Measurements from ENCODE around the gene TRAPPC10. TPM values are rescaled to one million over a fixed set of nuclear protein-coding genes. Genes with fewer than 3 reads are reported as not detected.

Gene TRAPPC10
- total RNA-seq, 1 donor from 2014 or later: 95.3 TPM

- peak overlapping the region; percentile 91 for H3K4me3 Mint-ChIP-seq
- intact Hi-C loops (cut with micrococcal nuclease): loop anchor here (1.0 to 5.0 kb wide), 7 partner anchors 12 to 909 kb away; partner anchors contain the start of genes AGPAT3, ITGB2 and RRP1
- no peaks in the 10 kb centered on the region for H3K27me3 Mint-ChIP-seq (ENCODE audit: insufficient read depth)
- peaks cover 28% of the 10 kb centered on the region for H3K36me3 Mint-ChIP-seq (ENCODE audit: low read depth)
- peak overlapping the region; percentile 94 for H3K27ac Mint-ChIP-seq
- H3K9me3 Mint-ChIP-seq: no peaks in the 10 kb centered on the region
- peak; percentile 27 for DNase-seq (ENCODE audit: low spot score)
- H3K4me1 Mint-ChIP-seq (ENCODE audit: low read depth): peaks cover 59% of the 10 kb centered on the region
Observed at GRCh38 chr21:44013380-44014088, 1.4 kb downstream of the TRAPPC10 start.

DNA sequence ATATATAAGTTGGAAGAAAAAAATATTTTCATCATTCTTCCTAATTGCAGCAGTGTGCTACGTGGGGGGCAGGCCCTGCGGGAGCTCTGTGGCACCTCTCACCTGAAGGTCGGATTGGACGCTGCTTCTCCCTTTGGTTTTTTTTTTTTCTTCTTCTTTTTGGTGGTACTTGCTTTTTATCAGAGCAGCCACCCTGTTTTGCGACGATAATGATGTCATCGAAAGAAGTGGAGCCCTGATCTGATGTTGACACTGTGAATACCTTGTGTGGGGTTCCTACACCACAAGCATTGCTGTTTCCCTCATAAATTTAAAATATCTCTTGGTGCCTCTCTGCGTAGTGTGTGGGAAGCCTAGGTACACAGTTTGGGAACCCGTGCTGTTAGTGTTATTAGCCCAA lies 5.5 kb downstream of the TRAPPC10 start:
- peaks cover 21% of the 10 kb centered on the region for H3K36me3 Mint-ChIP-seq (ENCODE audit: low read depth)
- peaks cover 79% of the 10 kb centered on the region for H3K4me1 Mint-ChIP-seq (ENCODE audit: low read depth)
- peak overlapping the region; percentile 42 for H3K4me3 Mint-ChIP-seq
- no peaks in the 10 kb centered on the region for H3K27me3 Mint-ChIP-seq (ENCODE audit: insufficient read depth)
- DNase-seq (ENCODE audit: low spot score): no peak
- intact Hi-C loops (cut with micrococcal nuclease): no loop called here
- no peaks in the 10 kb centered on the region for H3K9me3 Mint-ChIP-seq
- peak overlapping the region; percentile 61 for H3K27ac Mint-ChIP-seq

DNA sequence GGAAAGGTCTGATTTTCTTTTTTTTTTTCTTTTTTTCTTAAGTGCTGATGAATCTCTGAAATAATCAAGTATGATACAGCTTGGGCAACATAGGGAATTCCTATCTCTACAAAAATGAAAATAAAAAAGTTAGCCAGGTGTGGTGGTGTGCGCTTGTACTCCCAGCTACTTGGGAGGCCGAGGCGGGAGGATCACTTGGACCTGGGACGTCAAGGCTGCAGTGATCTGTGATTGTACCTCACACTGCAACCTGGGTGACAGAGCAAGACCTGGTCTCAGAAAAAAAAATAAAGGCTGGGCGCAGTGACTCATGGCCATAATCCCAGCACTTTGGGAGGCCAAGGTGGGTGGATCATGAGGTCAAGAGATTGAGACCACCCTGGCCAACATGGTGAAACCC lies 6.0 kb downstream of the TRAPPC10 start:
- no peak overlapping the region for H3K27ac Mint-ChIP-seq
- peak overlapping the region; percentile 42 for H3K4me3 Mint-ChIP-seq
- H3K4me1 Mint-ChIP-seq (ENCODE audit: low read depth): peaks cover 82% of the 10 kb centered on the region

GRCh38 chr21:44018813-44019567 lies 6.9 kb downstream of the TRAPPC10 start:
- Mint-ChIP-seq H3K4me3 (peak overlapping the region; percentile 31), H3K27ac (peak overlapping the region; percentile 40), H3K9me3 (no peaks in the 10 kb centered on the region), H3K36me3 (ENCODE audit: low read depth) (peaks cover 14% of the 10 kb centered on the region), H3K4me1 (ENCODE audit: low read depth) (peaks cover 77% of the 10 kb centered on the region), H3K27me3 (ENCODE audit: insufficient read depth) (no peaks in the 10 kb centered on the region)
- intact Hi-C loops (cut with micrococcal nuclease): no loop called here
- no peak for DNase-seq (ENCODE audit: low spot score)

More for the DNA sequence above, 6.0 kb downstream of the TRAPPC10 start:
- DNase-seq (ENCODE audit: low spot score): no peak
- intact Hi-C loops (cut with micrococcal nuclease): no loop called here
- H3K27me3 Mint-ChIP-seq (ENCODE audit: insufficient read depth): no peaks in the 10 kb centered on the region
- peaks cover 21% of the 10 kb centered on the region for H3K36me3 Mint-ChIP-seq (ENCODE audit: low read depth)
- no peaks in the 10 kb centered on the region for H3K9me3 Mint-ChIP-seq

DNA sequence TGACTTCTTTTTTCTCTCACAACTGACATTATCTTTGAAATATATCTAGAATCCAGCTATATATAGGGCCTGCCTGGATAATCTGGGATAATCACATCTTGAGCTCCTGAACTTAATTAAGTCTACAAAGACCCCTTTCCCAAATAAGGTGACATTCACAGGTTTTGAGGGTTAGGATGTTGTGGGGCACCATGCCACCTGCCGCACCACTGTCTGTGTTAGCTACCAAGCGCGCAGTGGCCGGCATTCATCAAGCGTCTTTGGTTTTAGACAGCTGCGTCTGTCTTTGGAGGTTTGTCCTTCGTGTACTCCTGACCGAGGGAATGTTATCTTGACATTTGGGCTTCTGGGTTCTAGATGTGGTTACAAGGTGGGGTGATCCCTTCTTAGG lies 7.5 kb downstream of the TRAPPC10 start:
- H3K4me1 Mint-ChIP-seq (ENCODE audit: low read depth): peaks cover 77% of the 10 kb centered on the region
- intact Hi-C loops (cut with micrococcal nuclease): no loop called here
- no peak overlapping the region for H3K4me3 Mint-ChIP-seq
- no peaks in the 10 kb centered on the region for H3K27me3 Mint-ChIP-seq (ENCODE audit: insufficient read depth)
- DNase-seq (ENCODE audit: low spot score): no peak
- peaks cover 12% of the 10 kb centered on the region for H3K36me3 Mint-ChIP-seq (ENCODE audit: low read depth)
- H3K9me3 Mint-ChIP-seq: no peaks in the 10 kb centered on the region
- no peak overlapping the region for H3K27ac Mint-ChIP-seq

DNA sequence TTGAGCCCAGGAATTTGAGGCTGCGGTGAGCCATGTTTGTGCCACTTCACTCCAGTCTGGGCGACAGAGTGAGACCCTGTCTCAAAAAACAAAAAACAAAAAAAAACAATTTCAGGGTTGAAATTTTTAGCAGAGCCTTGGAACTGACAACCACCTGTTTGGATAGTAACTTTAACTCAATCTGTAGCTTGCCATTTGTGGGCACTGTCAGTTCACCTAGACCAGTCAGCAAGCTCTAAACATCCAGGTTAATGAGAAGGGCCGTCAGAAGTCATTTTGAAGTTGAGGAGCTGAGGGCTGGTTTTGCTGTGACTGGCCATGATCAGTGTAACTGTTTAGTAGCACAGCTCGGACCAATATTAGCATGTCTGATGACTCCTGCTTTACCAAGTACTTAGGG lies 8.4 kb downstream of the TRAPPC10 start:
- Mint-ChIP-seq H3K36me3 (ENCODE audit: low read depth) (peaks cover 14% of the 10 kb centered on the region), H3K4me3 (no peak overlapping the region), H3K27ac (no peak overlapping the region), H3K27me3 (ENCODE audit: insufficient read depth) (no peaks in the 10 kb centered on the region), H3K9me3 (no peaks in the 10 kb centered on the region), H3K4me1 (ENCODE audit: low read depth) (peaks cover 79% of the 10 kb centered on the region)
- intact Hi-C loops (cut with micrococcal nuclease): no loop called here
- no peak for DNase-seq (ENCODE audit: low spot score)

- DNase-seq (ENCODE audit: low spot score): no peak
- H3K9me3 Mint-ChIP-seq: no peaks in the 10 kb centered on the region
- H3K4me3 Mint-ChIP-seq: no peak overlapping the region
- H3K36me3 Mint-ChIP-seq (ENCODE audit: low read depth): peaks cover 15% of the 10 kb centered on the region
- H3K27me3 Mint-ChIP-seq (ENCODE audit: insufficient read depth): no peaks in the 10 kb centered on the region
- intact Hi-C loops (cut with micrococcal nuclease): no loop called here
- peaks cover 80% of the 10 kb centered on the region for H3K4me1 Mint-ChIP-seq (ENCODE audit: low read depth)
- H3K27ac Mint-ChIP-seq: peak overlapping the region; percentile 29
Observed at GRCh38 chr21:44021064-44021463, 9.0 kb downstream of the TRAPPC10 start.

DNA sequence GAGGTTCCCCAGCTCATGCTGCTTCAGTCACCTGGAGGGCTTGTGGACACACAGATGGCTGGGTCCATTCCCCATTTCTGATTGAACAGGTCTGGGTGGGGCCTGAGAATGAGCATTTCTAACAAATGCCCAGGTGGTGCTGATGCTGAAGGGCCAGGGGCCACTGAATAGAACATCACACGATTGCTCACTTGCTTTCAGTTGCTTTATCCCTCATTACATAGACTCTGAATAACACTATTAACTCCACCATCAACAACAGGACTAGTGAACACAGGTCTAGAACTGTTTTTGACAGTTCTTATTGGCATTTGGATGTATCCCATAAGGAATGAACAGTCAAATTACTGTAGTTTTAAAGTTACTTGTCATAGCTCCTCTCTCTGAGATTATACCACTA lies 12.1 kb downstream of the TRAPPC10 start:
- Mint-ChIP-seq H3K27ac (peak overlapping the region; percentile 34), H3K9me3 (no peaks in the 10 kb centered on the region), H3K36me3 (ENCODE audit: low read depth) (peaks cover 12% of the 10 kb centered on the region), H3K4me3 (no peak overlapping the region), H3K27me3 (ENCODE audit: insufficient read depth) (no peaks in the 10 kb centered on the region), H3K4me1 (ENCODE audit: low read depth) (peaks cover 65% of the 10 kb centered on the region)
- no peak for DNase-seq (ENCODE audit: low spot score)
- intact Hi-C loops (cut with micrococcal nuclease): loop anchor here (2.0 kb wide), 3 partner anchors 19 to 61 kb away; no protein-coding TSS in a partner anchor

DNA sequence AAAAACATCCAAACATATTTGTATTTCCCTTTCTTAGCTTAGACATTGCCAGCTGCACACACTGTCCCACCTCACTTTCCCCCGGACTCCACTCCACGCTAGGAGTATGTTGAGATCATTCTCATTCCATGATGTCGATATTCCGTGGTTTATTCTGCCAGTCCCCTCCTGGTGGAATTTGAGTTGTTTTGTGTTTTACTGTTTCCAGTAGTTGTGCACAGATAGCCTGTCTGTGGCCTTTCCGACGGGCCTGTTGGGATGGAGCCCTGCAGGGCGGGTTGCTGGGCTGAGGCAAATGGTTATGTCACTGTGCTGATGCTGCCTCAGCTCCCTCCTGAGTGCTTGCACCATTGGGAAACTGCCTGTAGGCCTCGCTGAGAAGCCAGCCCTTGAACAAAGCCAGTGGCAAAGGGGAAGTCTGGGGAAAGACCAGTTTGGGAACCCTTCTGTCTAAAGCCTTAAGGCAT lies 12.8 kb downstream of the TRAPPC10 start:
- intact Hi-C loops (cut with micrococcal nuclease): loop anchor here (1.0 to 2.0 kb wide), 4 partner anchors 11 to 60 kb away; no protein-coding TSS in a partner anchor
- Mint-ChIP-seq H3K9me3 (no peaks in the 10 kb centered on the region), H3K27me3 (ENCODE audit: insufficient read depth) (no peaks in the 10 kb centered on the region), H3K27ac (peak overlapping the region; percentile 87), H3K36me3 (ENCODE audit: low read depth) (peaks cover 13% of the 10 kb centered on the region), H3K4me3 (peak overlapping the region; percentile 15), H3K4me1 (ENCODE audit: low read depth) (peaks cover 61% of the 10 kb centered on the region)
- DNase-seq (ENCODE audit: low spot score): no peak

DNA sequence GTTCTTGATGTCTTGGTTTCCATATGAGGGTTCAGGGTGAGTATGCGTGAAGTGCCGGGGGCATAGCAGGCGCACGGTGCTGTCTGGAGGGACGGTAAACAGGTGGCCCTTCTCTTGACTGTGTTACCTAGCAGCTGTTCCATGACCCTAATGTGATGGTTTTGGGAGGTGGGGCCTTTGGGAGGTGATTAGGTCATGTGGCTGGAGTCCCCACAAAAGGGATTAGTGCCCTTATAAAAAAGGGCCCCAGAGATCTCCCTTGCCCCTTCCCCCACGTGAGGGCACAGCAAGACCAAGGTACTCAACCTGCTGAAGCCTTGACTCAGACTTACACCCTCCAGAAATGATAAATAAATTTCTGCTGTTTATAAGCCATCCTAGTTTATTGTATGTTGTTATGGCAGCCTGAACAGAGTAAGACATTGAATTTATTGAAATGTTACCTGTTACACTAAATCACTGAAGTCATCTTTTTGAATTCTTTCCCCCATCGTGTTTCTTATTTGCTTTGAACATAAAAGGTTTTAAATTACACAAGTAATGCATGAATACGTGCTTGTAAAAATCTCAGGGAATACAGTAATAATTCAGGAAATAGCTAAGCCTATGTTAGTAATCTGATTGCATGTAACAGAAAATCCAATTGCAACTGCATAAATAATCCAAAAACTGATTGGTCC lies 15.6 kb downstream of the TRAPPC10 start:
- Mint-ChIP-seq H3K4me3 (no peak overlapping the region), H3K27me3 (ENCODE audit: insufficient read depth) (no peaks in the 10 kb centered on the region), H3K9me3 (no peaks in the 10 kb centered on the region), H3K4me1 (ENCODE audit: low read depth) (peaks cover 48% of the 10 kb centered on the region), H3K36me3 (ENCODE audit: low read depth) (peaks cover 17% of the 10 kb centered on the region), H3K27ac (no peak overlapping the region)
- no peak for DNase-seq (ENCODE audit: low spot score)
- intact Hi-C loops (cut with micrococcal nuclease): no loop called here

- H3K27ac Mint-ChIP-seq: no peak overlapping the region
- peaks cover 21% of the 10 kb centered on the region for H3K36me3 Mint-ChIP-seq (ENCODE audit: low read depth)
- intact Hi-C loops (cut with micrococcal nuclease): no loop called here
- no peaks in the 10 kb centered on the region for H3K9me3 Mint-ChIP-seq
- no peak for DNase-seq (ENCODE audit: low spot score)
- H3K4me3 Mint-ChIP-seq: no peak overlapping the region
- no peaks in the 10 kb centered on the region for H3K27me3 Mint-ChIP-seq (ENCODE audit: insufficient read depth)
- H3K4me1 Mint-ChIP-seq (ENCODE audit: low read depth): peaks cover 45% of the 10 kb centered on the region
Observed at GRCh38 chr21:44028287-44028659, 16.2 kb downstream of the TRAPPC10 start.

GRCh38 chr21:44029460-44030087 lies 17.5 kb downstream of the TRAPPC10 start:
- no peak for DNase-seq (ENCODE audit: low spot score)
- Mint-ChIP-seq H3K4me3 (no peak overlapping the region), H3K27ac (no peak overlapping the region), H3K36me3 (ENCODE audit: low read depth) (peaks cover 29% of the 10 kb centered on the region), H3K9me3 (no peaks in the 10 kb centered on the region), H3K4me1 (ENCODE audit: low read depth) (peaks cover 37% of the 10 kb centered on the region), H3K27me3 (ENCODE audit: insufficient read depth) (no peaks in the 10 kb centered on the region)
- intact Hi-C loops (cut with micrococcal nuclease): loop anchor here (10.0 kb wide), 1 partner anchor 1015 kb away; no protein-coding TSS in a partner anchor
